Measurements from ENCODE around the gene ZNF670. TPM values are rescaled to one million over a fixed set of nuclear protein-coding genes. Genes with fewer than 3 reads are reported as not detected.
"Not testable (repeated sequence)": the region's sequence is repeated elsewhere in the genome, so short reads cannot be mapped to it uniquely, and the experiment has no call there.

ZNF670 gene
- 6.0 and 6.5 TPM in 2 replicates for total RNA-seq (2014; rRNA removed; shearing (Covaris generic))

DNA sequence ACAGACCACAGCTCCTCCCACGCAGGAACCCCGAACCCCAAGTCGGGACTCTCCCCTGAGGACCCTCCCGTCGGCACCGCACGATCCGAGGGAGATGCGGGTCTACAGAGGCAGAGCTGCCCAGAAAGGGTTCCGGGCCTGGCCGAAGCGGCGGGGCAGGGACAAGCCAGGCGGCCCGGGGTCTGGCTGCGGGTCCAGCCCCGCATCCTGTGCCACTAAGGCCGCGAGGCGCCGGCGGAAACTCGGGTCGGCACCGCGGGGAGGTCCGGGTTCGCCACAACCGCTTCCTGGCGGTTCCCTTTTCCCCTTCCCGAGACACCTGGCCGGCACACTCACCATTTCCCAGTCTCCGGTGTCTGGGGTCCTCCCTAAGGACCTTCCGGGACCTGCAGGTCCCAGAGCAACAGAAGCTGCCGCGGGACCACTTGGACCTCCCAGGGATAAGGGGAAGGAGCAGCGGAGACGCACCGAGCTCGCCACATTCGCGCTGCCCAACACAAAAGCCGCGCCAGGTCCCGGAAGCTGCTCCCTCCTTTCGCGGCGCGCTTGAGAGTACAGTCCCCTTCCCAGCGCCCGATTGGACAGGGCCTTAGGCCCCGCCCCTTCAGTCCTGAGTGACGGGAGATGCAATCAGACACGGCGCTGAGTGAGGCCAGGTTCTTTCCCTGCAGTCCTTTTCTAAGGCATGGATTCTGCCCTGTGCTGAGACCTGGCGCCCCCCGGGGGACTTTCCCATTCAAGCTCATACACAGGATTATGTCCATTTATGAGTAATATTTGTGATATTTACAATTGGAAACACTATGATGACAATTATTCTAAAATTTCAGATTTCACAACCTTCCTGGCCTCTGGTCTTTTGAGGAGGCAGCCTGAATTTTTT, at the start of gene ZNF670:
TSS of gene ZNF670 (minus strand) at position 554 of the 883 bp plus-strand sequence. CDS start at position 339, 215 bp downstream.
- DNase-seq (ENCODE audit: low read depth), result peak; percentile 92

GRCh38 chr1:247127519-247128282, 49.1 kb upstream of the ZNF670 start:
- DNase-seq (ENCODE audit: low read depth), result not testable (repeated sequence)

DNA sequence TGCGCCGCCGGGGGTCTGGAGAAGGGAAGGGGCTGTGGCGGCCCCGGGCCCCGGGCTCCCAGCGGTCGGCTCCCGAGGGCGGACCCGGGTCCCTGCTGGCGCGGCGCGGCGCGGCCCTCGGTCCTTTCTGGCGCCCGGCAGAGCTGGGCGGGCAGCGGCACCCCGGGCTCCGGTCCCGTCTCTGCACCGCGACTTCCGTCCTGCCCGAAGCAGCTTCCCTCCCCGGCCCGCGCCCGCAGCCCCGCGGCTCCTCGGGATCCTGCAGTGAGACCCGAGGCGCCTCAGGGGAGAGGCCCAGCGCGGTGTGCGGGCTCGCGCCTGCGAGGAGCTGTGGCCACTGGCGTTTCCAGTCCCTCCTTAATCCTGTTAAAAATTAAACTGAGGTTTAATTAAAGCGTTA, 48.0 kb upstream of the ZNF670 start:
- not testable (repeated sequence) for DNase-seq (ENCODE audit: low read depth)

GRCh38 chr1:247126166-247126565, 47.6 kb upstream of the ZNF670 start:
- not testable (repeated sequence) for DNase-seq (ENCODE audit: low read depth)

DNA sequence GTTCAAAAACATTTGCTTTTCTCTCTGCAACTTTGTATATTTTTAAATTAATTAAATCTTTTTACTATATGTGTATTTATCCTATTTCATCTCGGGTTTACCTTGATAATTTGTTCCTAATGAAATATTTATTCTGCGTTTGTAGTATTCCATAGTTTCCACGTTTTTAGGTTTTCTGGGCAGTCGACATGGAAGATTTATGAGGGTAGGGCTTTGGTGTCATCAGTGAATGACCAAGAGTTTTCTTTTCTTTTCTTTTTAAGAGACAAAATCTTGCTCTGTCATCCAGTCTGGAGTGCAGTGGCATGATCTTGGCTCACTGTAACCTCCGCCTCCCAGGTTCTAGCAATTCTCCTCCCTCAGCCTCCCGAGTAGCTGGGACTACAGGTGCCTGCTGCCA, 42.8 kb upstream of the ZNF670 start:
- DNase-seq (ENCODE audit: low read depth), result no peak

DNA sequence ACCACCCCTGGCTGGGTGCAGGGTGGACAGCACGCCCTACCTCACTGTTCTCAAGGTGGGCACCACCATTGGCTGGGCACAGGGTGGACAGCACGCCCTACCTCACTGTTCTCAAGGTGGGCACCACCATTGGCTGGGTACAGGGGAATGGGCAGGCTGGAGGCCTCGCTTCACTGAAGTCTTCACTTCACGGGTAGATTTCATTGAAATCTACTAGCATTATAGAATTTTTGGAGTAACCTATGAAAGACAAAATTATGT, 41.7 kb upstream of the ZNF670 start:
- not testable (repeated sequence) for DNase-seq (ENCODE audit: low read depth)

- no peak for DNase-seq (ENCODE audit: low read depth)
Observed at GRCh38 chr1:247119600-247120407, 41.2 kb upstream of the ZNF670 start.

- DNase-seq (ENCODE audit: low read depth), result peak; percentile 42
Observed at GRCh38 chr1:247118946-247119446, 40.4 kb upstream of the ZNF670 start.

GRCh38 chr1:247115545-247115944, 36.9 kb upstream of the ZNF670 start:
- DNase-seq (ENCODE audit: low read depth), result no peak

DNA sequence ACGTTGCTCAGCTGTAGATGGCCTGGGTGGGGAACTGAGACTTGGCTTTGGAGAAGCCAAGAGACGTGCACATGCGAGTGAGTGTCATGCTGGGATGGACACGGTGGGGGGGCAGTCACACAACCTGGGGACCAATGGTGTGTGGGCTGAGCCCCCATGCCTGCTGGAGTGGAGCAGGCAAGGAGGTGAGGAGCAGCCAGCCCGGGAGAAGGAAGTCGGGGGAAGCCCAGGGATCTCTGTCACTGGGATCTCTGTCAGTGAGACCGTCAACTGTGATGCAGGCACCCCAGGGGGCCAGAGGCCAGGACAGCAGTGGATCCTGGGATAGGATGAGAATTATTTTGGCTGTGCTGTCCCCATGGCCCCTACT, 36.5 kb upstream of the ZNF670 start:
- no peak for DNase-seq (ENCODE audit: low read depth)

DNA sequence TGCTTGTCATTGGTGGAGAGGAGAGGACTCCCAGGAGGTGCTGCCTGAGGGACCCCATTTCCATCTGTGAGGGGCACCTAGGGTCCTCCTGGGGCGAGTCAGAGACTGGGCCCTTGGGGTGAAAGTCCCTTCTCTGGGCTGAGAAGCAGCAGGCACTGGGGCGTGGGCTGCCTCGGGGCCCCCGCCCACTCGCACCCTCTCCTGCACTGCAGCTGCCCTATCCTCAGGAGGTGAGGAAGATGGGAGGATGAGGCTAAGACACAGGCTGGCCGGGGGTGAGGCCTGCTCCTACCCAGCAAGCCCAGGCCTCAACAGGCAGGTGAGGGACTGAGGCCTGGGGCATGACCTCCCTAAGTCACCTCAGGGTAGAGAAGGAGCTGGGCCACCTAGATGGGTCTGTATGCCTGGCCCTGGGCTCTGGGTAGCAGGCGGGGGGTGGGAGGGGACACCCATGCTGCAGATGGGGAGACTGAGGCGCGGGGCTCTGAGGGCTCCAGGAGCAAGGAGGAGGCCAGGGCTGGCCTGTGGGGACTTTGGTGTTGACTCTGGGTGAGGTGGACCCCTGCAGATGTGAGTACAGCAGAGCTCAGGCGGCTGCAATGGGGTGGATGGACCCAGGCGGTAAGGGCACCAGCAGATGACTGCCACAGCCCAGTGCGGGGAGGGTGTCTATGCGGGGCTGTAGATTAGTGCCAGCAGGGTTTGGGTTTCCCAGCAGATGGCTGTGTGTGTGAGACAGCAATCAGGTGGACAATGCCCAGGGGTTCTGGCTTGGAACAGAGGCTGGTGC, 35.9 kb upstream of the ZNF670 start:
- no peak for DNase-seq (ENCODE audit: low read depth)

- DNase-seq (ENCODE audit: low read depth), result no peak
Observed at GRCh38 chr1:247113733-247114271, 35.2 kb upstream of the ZNF670 start.

GRCh38 chr1:247113094-247113497, 34.5 kb upstream of the ZNF670 start:
- peak; percentile 28 for DNase-seq (ENCODE audit: low read depth)

GRCh38 chr1:247112479-247112781, 33.8 kb upstream of the ZNF670 start:
- DNase-seq (ENCODE audit: low read depth), result no peak

DNA sequence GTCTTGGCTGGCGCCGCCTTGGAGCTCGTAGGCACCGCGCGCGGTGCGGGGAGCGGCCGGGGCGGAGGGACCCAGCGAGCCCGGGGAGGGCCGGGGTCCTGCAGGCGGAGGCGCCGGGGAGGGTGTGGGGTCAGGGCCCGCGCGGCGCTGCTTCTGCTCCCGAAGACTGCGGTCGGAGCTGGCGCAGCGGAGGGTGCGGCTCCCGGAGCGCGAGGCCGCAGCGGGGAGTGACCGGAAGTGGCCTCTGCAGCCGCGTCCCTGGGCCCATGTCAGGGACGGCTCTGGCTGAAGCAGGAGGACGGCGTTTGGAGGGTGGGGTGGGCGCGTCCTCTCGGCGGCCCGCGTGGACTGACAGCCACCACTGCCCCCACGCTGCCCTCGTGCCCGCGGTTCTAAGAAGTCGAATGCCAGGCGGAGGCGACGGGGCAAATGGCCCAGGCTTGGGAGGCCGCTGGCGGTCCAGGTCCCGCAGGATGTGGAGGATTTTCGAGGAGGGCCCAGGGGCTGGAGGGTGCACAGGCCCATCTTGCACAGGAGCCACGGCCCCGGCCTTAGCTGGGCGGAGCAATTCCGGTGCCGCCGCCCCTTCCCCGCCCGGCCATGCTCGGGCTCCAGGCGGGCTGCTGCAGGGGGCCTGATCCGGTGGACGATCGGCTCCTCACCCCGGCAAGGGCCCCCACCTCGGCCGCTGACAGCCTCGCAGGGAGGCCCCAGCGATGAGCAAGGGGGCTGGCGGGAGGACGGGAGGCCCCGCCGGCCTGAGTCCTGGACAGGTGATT, 33.3 kb upstream of the ZNF670 start:
- peak; percentile 66 for DNase-seq (ENCODE audit: low read depth)

DNA sequence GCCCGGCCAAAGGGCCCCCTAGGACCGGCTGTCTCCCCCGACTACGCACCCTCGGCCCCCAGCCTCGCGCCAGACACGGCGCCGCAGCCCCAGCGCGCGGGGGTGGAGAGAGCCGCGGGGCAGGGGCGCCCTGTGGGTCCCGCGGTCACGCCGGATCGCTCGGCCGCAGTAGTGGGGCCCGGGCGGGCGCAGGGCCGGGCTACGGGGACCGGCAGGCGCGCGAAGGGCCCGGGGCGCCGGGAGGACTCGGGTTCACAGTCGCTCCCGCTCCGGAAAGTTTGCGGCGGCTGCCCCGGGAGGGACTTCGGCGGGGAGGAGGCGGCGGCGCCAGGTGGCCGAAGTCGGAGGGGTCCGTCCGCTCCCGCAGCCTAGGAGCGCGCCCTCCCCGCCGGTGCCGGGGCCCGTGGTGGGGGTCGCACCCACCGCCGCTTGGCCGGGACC, 32.7 kb upstream of the ZNF670 start:
- peak; percentile 22 for DNase-seq (ENCODE audit: low read depth)

GRCh38 chr1:247110627-247111258, 32.1 kb upstream of the ZNF670 start:
- no peak for DNase-seq (ENCODE audit: low read depth)

DNA sequence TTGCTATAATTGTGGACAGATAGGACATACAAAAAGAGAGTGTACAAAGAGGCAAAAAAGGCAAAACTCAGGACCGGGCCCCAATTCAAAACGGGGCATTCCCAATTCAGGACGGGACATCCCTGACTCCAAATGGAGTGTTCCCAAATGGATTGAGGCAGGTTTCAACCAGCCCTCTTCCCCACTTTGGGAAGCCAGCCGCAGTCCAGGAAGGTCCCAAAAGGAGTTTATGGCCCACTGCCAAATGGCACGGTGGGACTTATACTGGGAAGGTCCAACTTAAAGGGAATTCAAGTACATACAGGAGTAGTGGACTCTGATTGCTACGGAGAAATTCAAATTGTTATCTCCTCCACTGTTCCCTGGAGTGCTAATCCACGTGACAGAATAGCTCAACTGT, 29.1 kb upstream of the ZNF670 start:
- DNase-seq (ENCODE audit: low read depth), result no peak

DNA sequence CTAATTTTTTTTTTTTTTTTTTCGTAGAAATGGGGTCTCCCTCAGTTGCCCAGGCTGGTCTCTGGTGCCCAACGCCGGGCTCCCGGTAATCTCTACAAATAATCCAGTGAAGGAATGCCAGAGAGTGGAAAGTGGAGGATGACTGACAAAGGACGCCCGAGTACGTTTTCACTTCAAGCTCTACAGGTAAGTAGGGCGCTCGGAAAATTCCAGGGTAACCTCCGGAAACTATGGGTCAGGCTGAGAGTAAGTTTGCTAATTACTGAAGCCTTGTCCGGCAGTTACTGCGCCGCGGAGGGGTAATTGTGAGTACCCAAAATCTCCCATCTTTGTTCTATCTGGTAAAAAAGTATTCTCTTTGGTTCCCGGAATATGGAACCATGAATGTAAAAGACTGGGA, 27.4 kb upstream of the ZNF670 start:
- no peak for DNase-seq (ENCODE audit: low read depth)

- no peak for DNase-seq (ENCODE audit: low read depth)
Observed at GRCh38 chr1:247104965-247105364, 26.4 kb upstream of the ZNF670 start.

Measured in RPMI7951 (cell line).